Mesothelial cell of epicardium (in vitro differentiated cells): Measurements from ENCODE around the gene PTX4. TPM values are rescaled to one million over a fixed set of nuclear protein-coding genes. Genes with fewer than 3 reads are reported as not detected.

Experiments
- DNase-seq, 2 experiments: peaks; one replicate each; pipeline ENCODE4 v3.0.0; 2021; ENCODE audit warnings: low spot score in 2 of 2; ENCODE audit not compliant: unreplicated experiment in 2 of 2
- H3K27ac Mint-ChIP-seq: 2 replicates; pipeline ENCODE4 v1.8.0; 2021; ENCODE audit warnings: mixed read lengths
- H3K27me3 Mint-ChIP-seq: 2 replicates; pipeline ENCODE4 v1.8.0; 2021; ENCODE audit warnings: low read depth, mixed read lengths
- H3K36me3 Mint-ChIP-seq: 2 replicates; pipeline ENCODE4 v1.8.0; 2021; ENCODE audit warnings: mixed read lengths
- H3K4me1 Mint-ChIP-seq: 2 replicates; pipeline ENCODE4 v1.8.0; 2021; ENCODE audit warnings: mixed read lengths
- H3K4me3 Mint-ChIP-seq: 2 replicates; pipeline ENCODE4 v1.8.0; 2021; ENCODE audit warnings: mild to moderate bottlenecking, moderate library complexity, mixed read lengths
- H3K9me3 Mint-ChIP-seq: 2 replicates; pipeline ENCODE4 v1.8.0; 2021; ENCODE audit warnings: mixed read lengths
- CTCF ChIP-seq: fragments of 200-600 bp; sonication (generic); IDR thresholded peaks from one replicate; pipeline ENCODE4 v1.5.0; 2021; ENCODE audit warnings: antibody characterized with exemption; ENCODE audit not compliant: unreplicated experiment
- total RNA-seq: library from RNA; stranded (reverse); gene quantifications from 3 replicates; pipeline ENCODE4 v1.2.1, GENCODE V29; 2021

The PTX4 gene
- total RNA-seq, 1 donor from 2014 or later = not detected

GRCh38 chr16:1505912-1506311, 17.2 kb upstream of the PTX4 start:
- H3K27me3 Mint-ChIP-seq = no peaks in the 10 kb centered on the region
- no peak for DNase-seq
- H3K4me1 Mint-ChIP-seq = no peaks in the 10 kb centered on the region
- no peak for TF ChIP-seq CTCF
- H3K27ac Mint-ChIP-seq = no peak overlapping the region
- peaks cover 20% of the 10 kb centered on the region for H3K36me3 Mint-ChIP-seq
- H3K9me3 Mint-ChIP-seq = no peaks in the 10 kb centered on the region
- no peak overlapping the region for H3K4me3 Mint-ChIP-seq

- no peak for DNase-seq
- no peak overlapping the region for H3K4me3 Mint-ChIP-seq
- peaks cover 17% of the 10 kb centered on the region for H3K36me3 Mint-ChIP-seq
- H3K4me1 Mint-ChIP-seq = no peaks in the 10 kb centered on the region
- TF ChIP-seq CTCF = no peak
- no peaks in the 10 kb centered on the region for H3K9me3 Mint-ChIP-seq
- H3K27ac Mint-ChIP-seq = no peak overlapping the region
- H3K27me3 Mint-ChIP-seq = no peaks in the 10 kb centered on the region
Observed at GRCh38 chr16:1505073-1505844, 16.5 kb upstream of the PTX4 start.

DNA sequence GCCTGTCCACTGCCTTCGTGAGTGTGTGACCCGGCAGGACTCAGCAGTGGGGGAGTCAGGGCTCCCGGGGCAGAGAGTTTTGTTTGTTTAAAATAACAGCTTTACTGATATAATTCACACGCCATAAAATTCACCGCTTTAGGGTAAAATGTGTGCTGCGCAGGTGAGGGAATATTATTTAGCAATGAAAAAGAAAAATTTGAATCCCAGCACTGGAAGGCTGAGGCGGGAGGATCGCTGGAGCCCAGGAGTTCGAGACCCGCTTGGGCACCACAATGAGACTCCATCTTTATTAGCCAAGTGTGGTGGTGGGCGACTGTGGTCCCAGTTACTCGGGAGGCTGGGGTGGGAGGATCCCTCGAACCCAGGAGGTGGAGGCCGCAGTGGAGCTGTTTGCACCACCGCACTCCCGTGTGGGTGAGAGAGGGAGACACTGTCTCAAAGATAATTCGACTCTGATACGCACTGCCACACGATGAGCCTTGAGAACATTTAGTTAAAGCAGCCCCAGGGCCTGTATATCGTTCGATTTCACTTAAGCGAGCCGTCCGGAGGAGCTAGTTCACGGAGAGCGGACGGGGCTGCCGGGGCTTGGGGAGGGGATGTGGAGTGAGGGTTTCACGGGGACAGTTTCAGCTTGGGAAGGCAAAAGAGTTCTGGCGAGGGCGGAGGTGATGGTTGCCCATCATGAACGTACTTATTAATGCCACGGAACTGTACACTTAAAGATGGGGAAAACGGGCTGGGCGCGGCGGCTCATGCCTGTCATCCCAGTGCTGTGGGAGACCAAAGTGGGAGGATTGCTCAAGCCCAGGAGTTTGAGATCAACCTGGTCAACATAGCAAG, 14.6 kb upstream of the PTX4 start:
- no peak overlapping the region for H3K27ac Mint-ChIP-seq
- TF ChIP-seq CTCF = no peak

DNA sequence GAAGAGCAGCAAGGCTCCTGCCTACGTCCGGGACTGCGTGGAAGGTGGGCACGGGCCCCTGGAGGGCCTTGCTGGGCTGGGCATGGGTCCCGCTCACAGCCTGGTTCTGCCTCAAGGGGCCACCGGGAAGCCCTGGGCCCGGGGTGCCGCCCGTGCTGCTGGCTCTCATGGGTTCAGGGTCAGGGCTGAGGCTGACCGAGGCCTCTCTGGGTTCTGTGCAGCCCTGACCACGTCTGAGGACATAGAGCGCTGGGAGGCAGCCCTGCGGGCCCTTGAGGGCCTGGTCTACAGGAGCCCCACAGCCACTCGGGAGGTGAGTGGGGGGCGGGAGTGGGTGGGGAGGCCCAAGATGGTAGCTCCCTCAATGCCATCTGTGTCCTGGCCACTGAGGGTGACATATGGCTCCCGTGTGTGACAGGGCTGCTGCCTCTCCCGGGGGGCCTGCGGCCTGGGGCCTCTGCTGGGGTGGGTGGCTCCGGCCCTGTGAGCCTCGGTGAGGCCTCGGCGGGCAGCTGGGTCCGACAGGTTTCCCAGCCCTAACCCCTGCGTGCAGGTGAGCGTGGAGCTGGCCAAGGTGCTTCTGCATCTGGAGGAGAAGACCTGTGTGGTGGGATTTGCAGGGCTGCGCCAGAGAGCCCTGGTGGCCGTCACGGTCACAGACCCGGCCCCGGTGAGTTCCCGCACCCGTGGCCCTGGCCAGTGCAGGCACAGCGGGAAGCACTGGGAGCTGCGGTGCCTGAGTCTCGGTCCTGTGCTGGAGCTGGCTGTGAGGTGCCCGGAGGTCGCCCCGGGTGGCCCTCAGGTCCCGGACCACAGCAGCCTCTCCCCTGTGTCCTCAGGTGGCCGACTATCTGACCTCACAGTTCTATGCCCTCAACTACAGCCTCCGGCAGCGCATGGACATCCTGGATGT, 13.6 kb upstream of the PTX4 start:
- no peaks in the 10 kb centered on the region for H3K4me1 Mint-ChIP-seq
- H3K27ac Mint-ChIP-seq = no peak overlapping the region
- DNase-seq = no peak
- no peak overlapping the region for H3K4me3 Mint-ChIP-seq
- no peaks in the 10 kb centered on the region for H3K9me3 Mint-ChIP-seq
- H3K27me3 Mint-ChIP-seq = no peaks in the 10 kb centered on the region
- TF ChIP-seq CTCF = no peak
- peaks cover 17% of the 10 kb centered on the region for H3K36me3 Mint-ChIP-seq

More for the DNA sequence above, 14.6 kb upstream of the PTX4 start:
- no peak for DNase-seq
- Mint-ChIP-seq H3K36me3 (peaks cover 15% of the 10 kb centered on the region), H3K4me1 (no peaks in the 10 kb centered on the region), H3K27me3 (no peaks in the 10 kb centered on the region), H3K9me3 (no peaks in the 10 kb centered on the region), H3K4me3 (no peak overlapping the region)

- no peak for DNase-seq
- TF ChIP-seq CTCF = no peak
- Mint-ChIP-seq H3K9me3 (no peaks in the 10 kb centered on the region), H3K4me3 (no peak overlapping the region), H3K4me1 (no peaks in the 10 kb centered on the region), H3K27me3 (no peaks in the 10 kb centered on the region), H3K36me3 (peaks cover 17% of the 10 kb centered on the region), H3K27ac (no peak overlapping the region)
Observed at GRCh38 chr16:1501630-1502029, 12.9 kb upstream of the PTX4 start.
